OCI-LY3 (cell line): ENCODE measurements around the gene IDH3A.

Experiments used
- EZH2phosphoT487 ChIP-seq: fragments of 200-600 bp; shearing (Covaris generic); IDR thresholded peaks from 2 replicates; pipeline ENCODE4 v1.6.1; 2018; ENCODE audit warnings: antibody characterized with exemption, mixed run types, low read depth
- TF ChIP-seq, protein P1 (sequence below): fragments of 200-600, 300-600 bp; sonication (generic); IDR thresholded peaks from 2 replicates; pipeline ENCODE4 v1.5.1; 2014; ENCODE audit warnings: antibody characterized with exemption, low read length, low read depth

DNA sequence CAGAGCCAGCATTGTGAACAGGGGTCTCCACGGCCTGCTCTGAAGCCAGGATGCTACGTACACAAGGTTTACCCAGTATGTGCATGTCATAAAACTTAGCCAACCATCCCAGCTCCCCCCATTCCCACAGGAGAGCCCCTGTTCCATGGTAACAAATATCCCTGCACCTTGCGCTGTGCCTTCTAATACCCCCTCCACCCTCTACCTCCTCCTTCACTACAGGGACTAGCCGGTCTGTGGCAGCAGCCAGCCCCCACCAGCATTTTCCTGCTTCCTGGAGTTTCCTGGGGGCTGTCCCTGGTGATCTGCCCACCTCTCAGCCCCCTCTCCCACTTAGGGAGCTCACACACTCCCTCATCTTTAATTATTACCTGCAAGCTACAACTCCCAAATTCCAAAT is 64.8 kb downstream of the IDH3A start:
- TF ChIP-seq, protein P1, sequence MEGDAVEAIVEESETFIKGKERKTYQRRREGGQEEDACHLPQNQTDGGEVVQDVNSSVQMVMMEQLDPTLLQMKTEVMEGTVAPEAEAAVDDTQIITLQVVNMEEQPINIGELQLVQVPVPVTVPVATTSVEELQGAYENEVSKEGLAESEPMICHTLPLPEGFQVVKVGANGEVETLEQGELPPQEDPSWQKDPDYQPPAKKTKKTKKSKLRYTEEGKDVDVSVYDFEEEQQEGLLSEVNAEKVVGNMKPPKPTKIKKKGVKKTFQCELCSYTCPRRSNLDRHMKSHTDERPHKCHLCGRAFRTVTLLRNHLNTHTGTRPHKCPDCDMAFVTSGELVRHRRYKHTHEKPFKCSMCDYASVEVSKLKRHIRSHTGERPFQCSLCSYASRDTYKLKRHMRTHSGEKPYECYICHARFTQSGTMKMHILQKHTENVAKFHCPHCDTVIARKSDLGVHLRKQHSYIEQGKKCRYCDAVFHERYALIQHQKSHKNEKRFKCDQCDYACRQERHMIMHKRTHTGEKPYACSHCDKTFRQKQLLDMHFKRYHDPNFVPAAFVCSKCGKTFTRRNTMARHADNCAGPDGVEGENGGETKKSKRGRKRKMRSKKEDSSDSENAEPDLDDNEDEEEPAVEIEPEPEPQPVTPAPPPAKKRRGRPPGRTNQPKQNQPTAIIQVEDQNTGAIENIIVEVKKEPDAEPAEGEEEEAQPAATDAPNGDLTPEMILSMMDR = no peak
- TF ChIP-seq EZH2phosphoT487 = no peak
